Parietal lobe (tissue), 2 donors: ENCODE measurements around the gene IWS1. TPM values are rescaled to one million over a fixed set of nuclear protein-coding genes. Genes with fewer than 3 reads are reported as not detected.

Experiments used
- small RNA-seq: library from RNA; depleted of rRNA; stranded (forward); fragments of <200 nt; gene quantifications from one replicate; pipeline ENCODE3, GENCODE V24; 2014; ENCODE audit warnings: low replicate concordance
- total RNA-seq: library from RNA; depleted of rRNA; stranded (reverse); fragments of >200 nt; gene quantifications from one replicate; pipeline ENCODE4 v1.2.3, GENCODE V29; 2014

The IWS1 gene
- 50.4 TPM for total RNA-seq

DNA sequence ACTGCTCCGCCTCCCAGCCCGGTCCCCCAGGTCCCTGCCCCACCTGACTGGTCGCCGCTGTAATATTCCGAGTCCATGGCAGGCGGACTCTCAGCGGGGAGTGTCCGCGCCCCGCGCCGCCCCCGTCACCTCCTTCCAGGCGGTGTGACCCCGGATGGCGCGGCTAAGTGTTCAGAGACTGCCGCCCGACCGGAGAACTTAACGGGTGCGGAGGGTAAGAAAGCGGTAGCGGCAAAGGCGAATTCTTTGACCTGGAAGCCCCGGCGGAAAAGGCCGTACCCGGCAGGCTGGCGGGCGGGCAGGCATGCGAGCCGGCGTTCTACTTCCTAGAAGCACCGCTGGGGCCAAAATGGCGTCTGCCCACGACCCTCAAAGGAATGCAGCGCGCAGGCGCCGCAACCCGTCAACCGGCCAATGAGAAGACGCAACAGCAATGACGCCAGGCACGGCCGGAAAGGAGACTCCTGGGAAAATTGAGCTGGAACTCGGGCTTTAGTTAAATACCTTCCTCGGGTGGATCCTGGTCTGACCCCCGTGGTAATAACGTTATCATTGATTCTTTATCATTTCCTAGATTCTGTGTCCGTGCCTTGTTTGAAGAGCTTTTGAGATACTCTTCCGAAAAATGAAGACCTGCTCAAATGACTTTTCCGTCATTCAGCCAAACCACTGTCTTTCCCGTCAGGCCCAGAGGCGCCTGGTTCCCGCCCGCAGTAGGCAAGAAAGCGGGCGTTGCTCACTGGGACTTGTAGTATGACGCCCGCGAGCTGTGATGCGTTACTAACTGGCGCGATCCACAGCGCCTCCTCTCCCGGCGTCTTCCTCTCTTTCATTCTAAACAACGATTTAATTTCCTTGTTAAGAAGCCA lies at the start of gene IWS1:
TSS of gene IWS1 (minus strand) at position 358 of the 869 bp plus-strand sequence. CDS start at position 77, 281 bp downstream.

DNA sequence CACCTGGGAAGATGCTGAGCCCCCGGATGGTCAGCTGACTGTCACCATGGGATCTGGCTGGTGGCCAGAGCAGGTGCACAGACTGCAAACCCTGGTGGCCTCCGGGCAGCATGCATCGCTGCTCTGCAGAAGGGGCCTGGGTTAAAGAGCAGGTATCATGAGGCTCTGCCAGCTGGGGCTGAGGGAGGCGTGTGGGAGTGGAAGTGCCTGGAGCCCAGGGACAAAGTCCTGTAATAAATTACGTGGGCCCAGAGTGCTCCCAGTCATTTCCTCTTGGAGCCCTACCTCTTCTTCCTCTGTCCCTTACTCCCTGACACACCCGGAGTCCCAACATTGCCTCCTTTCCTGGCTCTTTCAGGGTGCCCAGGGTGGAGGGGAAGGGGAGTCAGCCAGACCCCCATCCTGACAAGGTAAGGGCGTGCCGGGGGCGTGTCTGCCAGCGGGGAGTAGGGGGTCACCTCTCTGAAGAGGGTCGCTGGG lies 9.2 kb upstream of the IWS1 start, which contains the start of gene MYO7B:
TSS of gene MYO7B (plus strand) at position 262 of the 480 bp plus-strand sequence. CDS start 24,040 bp downstream, outside the sequence.

Small RNA genes within 50 kb of the gene (small RNA-seq; reads per million reads assigned to genes)
- gene RNU4-48P: not detected

Other genes with a start within 250 kb of the IWS1 start
- gene ERCC3, start 232.3 kb downstream of the IWS1 start, total RNA-seq: 72.0 TPM
- gene MAP3K2, start 138.5 kb downstream of the IWS1 start, total RNA-seq: 58.8 TPM
- gene PROC, start 108.1 kb downstream of the IWS1 start, total RNA-seq: not detected
- not detected for gene MYO7B, start 9.2 kb upstream of the IWS1 start, total RNA-seq
- gene GPR17, start 119.7 kb upstream of the IWS1 start, total RNA-seq: 6.3 TPM
- 2.5 TPM for gene LIMS2, start 149.0 kb upstream of the IWS1 start, total RNA-seq
- 8.8 TPM for gene SFT2D3, start 175.0 kb upstream of the IWS1 start, total RNA-seq